Karpas-422 (cell line): ENCODE results near the gene POLR2J3. TPM values are rescaled to one million over a fixed set of nuclear protein-coding genes. Genes with fewer than 3 reads are reported as not detected.
"Not testable (repeated sequence)": the region's sequence is repeated elsewhere in the genome, so short reads cannot be mapped to it uniquely, and the experiment has no call there.

Source experiments
- DNase-seq: peaks from one replicate; pipeline ENCODE4 v3.0.0-alpha.2; 2015
- H2AFZ ChIP-seq: fragments of 200-600 bp; sonication (generic); 2 replicates; pipeline ENCODE4 v1.6.1; 2014; ENCODE audit warnings: antibody characterized with exemption, low read length, mixed read lengths
- H3K27ac ChIP-seq: fragments of 200-600 bp; sonication (generic); 2 replicates; pipeline ENCODE4 v1.5.1; 2014; ENCODE audit warnings: mild to moderate bottlenecking, low read length, moderate library complexity
- H3K27me3 ChIP-seq: fragments of 200-600 bp; sonication (generic); 2 replicates; pipeline ENCODE4 v1.6.1; 2014; ENCODE audit warnings: low read length, mixed read lengths
- H3K36me3 ChIP-seq: fragments of 200-600 bp; sonication (generic); 2 replicates; pipeline ENCODE4 v1.6.1; 2014; ENCODE audit warnings: low read length, mixed read lengths; ENCODE audit not compliant: insufficient read depth
- H3K4me1 ChIP-seq: fragments of 200-600 bp; sonication (generic); 2 replicates; pipeline ENCODE4 v1.6.1; 2014; ENCODE audit warnings: mild to moderate bottlenecking, low read length, mixed read lengths
- H3K4me2 ChIP-seq: fragments of 200-600 bp; sonication (generic); 2 replicates; pipeline ENCODE4 v1.6.1; 2014; ENCODE audit warnings: low read length, low read depth, mild to moderate bottlenecking; ENCODE audit not compliant: poor library complexity, severe bottlenecking
- H3K4me3 ChIP-seq: fragments of 200-600 bp; sonication (generic); 2 replicates; pipeline ENCODE4 v1.5.1; 2014; ENCODE audit warnings: mild to moderate bottlenecking, antibody characterized with exemption, low read length, mixed read lengths
- H3K79me2 ChIP-seq: fragments of 200-600 bp; sonication (generic); 2 replicates; pipeline ENCODE4 v1.6.1; 2014; ENCODE audit warnings: mild to moderate bottlenecking, low read length, mixed read lengths
- H3K9ac ChIP-seq: fragments of 200-600 bp; sonication (generic); 2 replicates; pipeline ENCODE4 v1.6.0; 2014; ENCODE audit warnings: low read length
- H3K9me2 ChIP-seq: fragments of 200-600 bp; sonication (generic), shearing (Covaris generic); replicated peaks from 2 replicates; pipeline ENCODE4 v1.6.0; 2014; ENCODE audit warnings: mild to moderate bottlenecking, low read length, moderate library complexity; ENCODE audit not compliant: insufficient read depth
- H3K9me3 ChIP-seq: fragments of 300-700, 200-600 bp; sonication (generic); 2 replicates; pipeline ENCODE4 v1.6.1; 2014; ENCODE audit warnings: low read length, mixed read lengths
- H4K20me1 ChIP-seq: fragments of 200-600 bp; sonication (generic); 2 replicates; pipeline ENCODE4 v1.6.1; 2014; ENCODE audit warnings: mild to moderate bottlenecking, antibody characterized with exemption, low read length, low read depth; ENCODE audit not compliant: insufficient read depth
- total RNA-seq: library from RNA; depleted of rRNA; stranded (reverse); fragments of >200 nt; shearing (Covaris generic); gene quantifications from 2 replicates; pipeline ENCODE4 v1.2.3, GENCODE V29; 2014; ENCODE audit warnings: low replicate concordance; rRNA removed

Gene POLR2J3
- total RNA-seq, 1 experiment from 2014 or later, result 45.5 TPM

- not testable (repeated sequence) for H3K36me3 ChIP-seq, H3K27me3 ChIP-seq, H4K20me1 ChIP-seq, H3K9me2 ChIP-seq, H3K4me1 ChIP-seq, H3K27ac ChIP-seq, H3K4me2 ChIP-seq, H3K79me2 ChIP-seq, H3K9me3 ChIP-seq, H3K4me3 ChIP-seq, H2AFZ ChIP-seq, H3K9ac ChIP-seq
- DNase-seq, result peak; percentile 14
Measured at GRCh38 chr7:102520797-102521196, 51.6 kb downstream of the POLR2J3 start.

- not testable (repeated sequence) for H3K36me3 ChIP-seq, H3K27ac ChIP-seq, H4K20me1 ChIP-seq, H3K4me3 ChIP-seq, H3K27me3 ChIP-seq, H3K9me2 ChIP-seq, H2AFZ ChIP-seq, H3K4me1 ChIP-seq, H3K79me2 ChIP-seq, H3K9ac ChIP-seq, H3K9me3 ChIP-seq
- peak within 1 kb of the TSS; percentile 48 for H3K4me2 ChIP-seq
- DNase-seq, result peak; percentile 46
Measured at GRCh38 chr7:102517550-102518147, 54.7 kb downstream of the POLR2J3 start, which contains the start of gene RASA4B. Gene RASA4B (minus strand): TSS chr7:102517777. CDS start chr7:102517710, 67 bp downstream.

Other genes starting within 250 kb of the POLR2J3 start
- gene SPDYE6, start 216.1 kb downstream of the POLR2J3 start, total RNA-seq, result not detected in 2 replicates
- gene PRKRIP1, start 176.2 kb downstream of the POLR2J3 start, total RNA-seq, result 42.7 and 75.4 TPM in 2 replicates
- 2.8 and 7.8 TPM in 2 replicates for gene ORAI2, start 139.0 kb downstream of the POLR2J3 start, total RNA-seq
- 3.7 and 11.9 TPM in 2 replicates for gene ALKBH4, start 107.7 kb downstream of the POLR2J3 start, total RNA-seq
- gene LRWD1, start 107.6 kb downstream of the POLR2J3 start, total RNA-seq, result 15.2 and 24.9 TPM in 2 replicates
- gene POLR2J, start 93.7 kb downstream of the POLR2J3 start, total RNA-seq, result 53.1 and 60.7 TPM in 2 replicates
- gene RASA4B, start 54.8 kb downstream of the POLR2J3 start, total RNA-seq, result 2.4 and 5.6 TPM in 2 replicates
- gene UPK3BL2, start 28.9 kb downstream of the POLR2J3 start, total RNA-seq, result 19.8 and 49.4 TPM in 2 replicates
- not detected in 2 replicates for gene SPDYE2, start 21.4 kb downstream of the POLR2J3 start, total RNA-seq
- gene RASA4, start 44.2 kb upstream of the POLR2J3 start, total RNA-seq, result 4.5 and 16.5 TPM in 2 replicates
- 41.7 and 51.4 TPM in 2 replicates for gene UPK3BL1, start 70.2 kb upstream of the POLR2J3 start, total RNA-seq
- not detected in 2 replicates for gene SPDYE2B, start 77.7 kb upstream of the POLR2J3 start, total RNA-seq
- gene POLR2J2, start 99.1 kb upstream of the POLR2J3 start, total RNA-seq, result 13.2 and 14.7 TPM in 2 replicates
- 3.5 and 4.0 TPM in 2 replicates for gene FAM185A, start 176.4 kb upstream of the POLR2J3 start, total RNA-seq